Parathyroid adenoma (tissue), 2 donors: ENCODE results near the gene HERC3.

ENCODE experiments used
- H2AFZ ChIP-seq: fragments of 300-600 bp; sonication (generic); one replicate; pipeline ENCODE4 v1.7.0; 2017; ENCODE audit warnings: antibody characterized with exemption, mild to moderate bottlenecking
- H3K27ac ChIP-seq: fragments of 300-600 bp; sonication (generic); one replicate; pipeline ENCODE4 v1.7.0; 2017
- H3K27me3 ChIP-seq: fragments of 300-600 bp; sonication (generic); one replicate; pipeline ENCODE4 v1.7.0; 2017; ENCODE audit warnings: low read length; ENCODE audit not compliant: control insufficient read depth, insufficient read depth
- H3K36me3 ChIP-seq: fragments of 300-600 bp; sonication (generic); one replicate; pipeline ENCODE4 v1.7.0; 2017; ENCODE audit warnings: low read length; ENCODE audit not compliant: control insufficient read depth, insufficient read depth
- H3K4me1 ChIP-seq: fragments of 300-600 bp; sonication (generic); one replicate; pipeline ENCODE4 v1.7.0; 2017; ENCODE audit warnings: control low read depth
- H3K4me2 ChIP-seq: fragments of 300-600 bp; sonication (generic); one replicate; pipeline ENCODE4 v1.7.0; 2017; ENCODE audit warnings: low read length
- H3K4me3 ChIP-seq: fragments of 300-600 bp; sonication (generic); one replicate; pipeline ENCODE4 v1.7.0; 2017; ENCODE audit warnings: low read depth, low read length
- H3K79me2 ChIP-seq: fragments of 300-600 bp; sonication (generic); one replicate; pipeline ENCODE4 v1.7.0; 2017; ENCODE audit warnings: control low read depth
- H3K9ac ChIP-seq: fragments of 300-600 bp; sonication (generic); one replicate; pipeline ENCODE4 v1.7.0; 2017; ENCODE audit warnings: mild to moderate bottlenecking
- H3K9me3 ChIP-seq: fragments of 300-600 bp; sonication (generic); one replicate; pipeline ENCODE4 v1.7.0; 2017; ENCODE audit warnings: low read length; ENCODE audit not compliant: control insufficient read depth
- TF ChIP-seq, protein P1 (sequence below): fragments of 300-600 bp; sonication (generic); IDR thresholded peaks from one replicate; pipeline ENCODE4 v1.7.0; 2017; ENCODE audit warnings: antibody characterized with exemption, mild to moderate bottlenecking
- donor health status: primary hyperparathyroidism.

HERC3 gene

GRCh38 chr4:88573276-88573980 lies 18.9 kb upstream of the HERC3 start:
- Histone ChIP-seq H3K79me2 (no peaks in the 10 kb centered on the region), H3K4me3 (no peak overlapping the region), H3K27ac (no peak overlapping the region), H2AFZ (no peak overlapping the region), H3K9me3 (no peaks in the 10 kb centered on the region), H3K9ac (no peak overlapping the region), H3K27me3 (no peaks in the 10 kb centered on the region), H3K4me2 (no peak overlapping the region), H3K4me1 (no peaks in the 10 kb centered on the region), H3K36me3 (no peaks in the 10 kb centered on the region)
- TF ChIP-seq, protein P1, sequence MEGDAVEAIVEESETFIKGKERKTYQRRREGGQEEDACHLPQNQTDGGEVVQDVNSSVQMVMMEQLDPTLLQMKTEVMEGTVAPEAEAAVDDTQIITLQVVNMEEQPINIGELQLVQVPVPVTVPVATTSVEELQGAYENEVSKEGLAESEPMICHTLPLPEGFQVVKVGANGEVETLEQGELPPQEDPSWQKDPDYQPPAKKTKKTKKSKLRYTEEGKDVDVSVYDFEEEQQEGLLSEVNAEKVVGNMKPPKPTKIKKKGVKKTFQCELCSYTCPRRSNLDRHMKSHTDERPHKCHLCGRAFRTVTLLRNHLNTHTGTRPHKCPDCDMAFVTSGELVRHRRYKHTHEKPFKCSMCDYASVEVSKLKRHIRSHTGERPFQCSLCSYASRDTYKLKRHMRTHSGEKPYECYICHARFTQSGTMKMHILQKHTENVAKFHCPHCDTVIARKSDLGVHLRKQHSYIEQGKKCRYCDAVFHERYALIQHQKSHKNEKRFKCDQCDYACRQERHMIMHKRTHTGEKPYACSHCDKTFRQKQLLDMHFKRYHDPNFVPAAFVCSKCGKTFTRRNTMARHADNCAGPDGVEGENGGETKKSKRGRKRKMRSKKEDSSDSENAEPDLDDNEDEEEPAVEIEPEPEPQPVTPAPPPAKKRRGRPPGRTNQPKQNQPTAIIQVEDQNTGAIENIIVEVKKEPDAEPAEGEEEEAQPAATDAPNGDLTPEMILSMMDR, result no peak

- no peaks in the 10 kb centered on the region for H3K36me3 ChIP-seq
- H2AFZ ChIP-seq, result no peak overlapping the region
- H3K27me3 ChIP-seq, result no peaks in the 10 kb centered on the region
- no peaks in the 10 kb centered on the region for H3K9me3 ChIP-seq
- no peak overlapping the region for H3K4me3 ChIP-seq
- no peak overlapping the region for H3K9ac ChIP-seq
- H3K79me2 ChIP-seq, result no peaks in the 10 kb centered on the region
- no peak overlapping the region for H3K27ac ChIP-seq
- no peaks in the 10 kb centered on the region for H3K4me1 ChIP-seq
- TF ChIP-seq, protein P1, result no peak
- no peak overlapping the region for H3K4me2 ChIP-seq
Measured at GRCh38 chr4:88573995-88574394, 18.3 kb upstream of the HERC3 start.

GRCh38 chr4:88575186-88575585 lies 17.1 kb upstream of the HERC3 start:
- no peaks in the 10 kb centered on the region for H3K27me3 ChIP-seq

GRCh38 chr4:88582493-88582892 lies 9.8 kb upstream of the HERC3 start:
- Histone ChIP-seq H2AFZ (no peak overlapping the region), H3K27me3 (no peaks in the 10 kb centered on the region), H3K9me3 (no peaks in the 10 kb centered on the region), H3K36me3 (no peaks in the 10 kb centered on the region), H3K27ac (no peak overlapping the region), H3K9ac (no peak overlapping the region), H3K79me2 (no peaks in the 10 kb centered on the region), H3K4me3 (no peak overlapping the region), H3K4me2 (no peak overlapping the region), H3K4me1 (no peaks in the 10 kb centered on the region)
- TF ChIP-seq, protein P1, result no peak

More at GRCh38 chr4:88575186-88575585, 17.1 kb upstream of the HERC3 start:
- TF ChIP-seq, protein P1, result no peak
- no peak overlapping the region for H2AFZ ChIP-seq
- H3K4me3 ChIP-seq, result no peak overlapping the region
- H3K27ac ChIP-seq, result no peak overlapping the region
- no peak overlapping the region for H3K4me2 ChIP-seq
- H3K4me1 ChIP-seq, result no peaks in the 10 kb centered on the region
- H3K9me3 ChIP-seq, result no peaks in the 10 kb centered on the region
- H3K36me3 ChIP-seq, result no peaks in the 10 kb centered on the region
- H3K79me2 ChIP-seq, result no peaks in the 10 kb centered on the region
- H3K9ac ChIP-seq, result no peak overlapping the region
